G401 (cell line): ENCODE results near the gene SLC23A1. TPM values are rescaled to one million over a fixed set of nuclear protein-coding genes. Genes with fewer than 3 reads are reported as not detected.
"Not testable (repeated sequence)": the region's sequence is repeated elsewhere in the genome, so short reads cannot be mapped to it uniquely, and the experiment has no call there.

Experiments used
- DNase-seq: peaks from one replicate; pipeline ENCODE4 v3.0.0-alpha.2; 2015; ENCODE audit warnings: low spot score
- in situ Hi-C: cut with HindIII; loops from 2 replicates; pipeline ENCODE4 v1.10.0; 2016; ENCODE audit warnings: low sequenced_read_pairs, mixed read lengths
- total RNA-seq: library from RNA; depleted of rRNA; stranded (reverse); fragments of >200 nt; shearing (Covaris generic); gene quantifications from 2 replicates; pipeline ENCODE4 v1.2.3, GENCODE V29; 2014

The SLC23A1 gene
- total RNA-seq, 1 experiment from 2014 or later = not detected

- DNase-seq, in situ Hi-C loops: not testable (repeated sequence)
These were observed 26.0 kb upstream of the SLC23A1 start for GRCh38 chr5:139409116-139409515.

GRCh38 chr5:139408191-139408590 is 25.1 kb upstream of the SLC23A1 start:
- DNase-seq = no peak
- in situ Hi-C loops = no loop called here

GRCh38 chr5:139407517-139407916 is 24.4 kb upstream of the SLC23A1 start:
- DNase-seq = no peak
- in situ Hi-C loops = no loop called here

DNA sequence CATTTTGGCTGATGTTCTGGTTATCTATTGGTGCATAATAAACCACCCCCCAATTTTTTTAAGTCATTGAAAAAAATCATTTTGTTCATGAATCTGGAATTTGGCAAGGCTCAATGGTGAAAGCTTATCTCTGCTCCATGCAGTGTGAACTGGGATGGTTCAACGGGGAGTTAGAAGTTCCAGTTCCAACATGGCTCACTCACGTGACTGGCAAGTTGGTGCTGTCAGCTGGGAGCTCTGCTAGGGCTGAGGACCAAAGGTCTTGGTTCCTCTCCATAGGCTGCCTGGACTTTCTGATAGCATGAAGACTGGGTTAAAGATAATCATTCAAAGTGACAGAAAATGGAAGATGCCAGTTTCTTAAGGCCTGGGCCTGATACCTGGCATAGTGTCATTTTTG is 23.9 kb upstream of the SLC23A1 start:
- DNase-seq = no peak
- in situ Hi-C loops = no loop called here

- in situ Hi-C loops = no loop called here
- no peak for DNase-seq
These were observed 21.4 kb upstream of the SLC23A1 start for GRCh38 chr5:139404484-139404840.

- in situ Hi-C loops = no loop called here
- DNase-seq = peak; percentile 98
These were observed 20.8 kb upstream of the SLC23A1 start, which contains the start of gene SPATA24 for GRCh38 chr5:139403787-139404483. Gene SPATA24 (minus strand): TSS chr5:139404089. CDS start chr5:139404060, 29 bp downstream.

DNA sequence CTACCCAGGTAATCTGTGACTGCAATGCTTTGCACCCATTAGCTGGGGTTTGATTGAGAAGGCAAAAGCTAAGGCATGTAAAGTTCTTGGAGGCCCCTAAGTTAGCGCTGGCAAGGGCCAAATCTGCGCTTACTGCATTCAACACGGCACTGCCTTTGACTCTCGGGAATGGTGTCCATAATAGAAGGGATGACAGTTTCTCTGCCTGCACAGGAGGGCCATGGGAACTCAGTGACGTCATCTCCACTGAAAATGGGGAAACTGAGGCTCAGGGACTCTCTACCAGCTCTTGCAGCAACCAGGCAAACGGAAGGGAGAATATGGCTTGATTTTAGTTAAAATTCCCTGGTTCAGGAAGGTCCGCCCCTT is 20.3 kb upstream of the SLC23A1 start:
- DNase-seq = no peak
- in situ Hi-C loops = no loop called here

GRCh38 chr5:139402561-139403158 is 19.6 kb upstream of the SLC23A1 start:
- no peak for DNase-seq
- in situ Hi-C loops = no loop called here

DNA sequence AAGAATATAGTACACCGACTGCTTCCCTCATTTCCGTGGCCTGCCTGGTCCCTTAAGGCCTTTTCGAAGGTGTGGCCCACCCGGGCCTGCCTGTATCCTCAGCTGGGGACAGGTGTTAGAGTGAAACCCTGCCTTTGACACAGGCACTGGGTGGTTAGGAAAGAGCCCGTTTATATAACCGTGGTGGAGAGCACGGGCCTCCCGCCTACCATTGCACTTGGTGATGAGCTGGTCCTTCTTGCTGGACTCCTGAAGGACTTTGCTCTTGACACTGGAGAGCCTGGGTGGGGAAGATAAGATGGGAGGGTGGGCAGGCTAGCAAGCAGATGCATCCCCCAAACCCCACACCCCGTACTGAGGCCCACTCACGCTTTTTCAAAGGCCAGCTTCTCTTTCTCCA is 18.4 kb upstream of the SLC23A1 start:
- in situ Hi-C loops = no loop called here
- DNase-seq = no peak

DNA sequence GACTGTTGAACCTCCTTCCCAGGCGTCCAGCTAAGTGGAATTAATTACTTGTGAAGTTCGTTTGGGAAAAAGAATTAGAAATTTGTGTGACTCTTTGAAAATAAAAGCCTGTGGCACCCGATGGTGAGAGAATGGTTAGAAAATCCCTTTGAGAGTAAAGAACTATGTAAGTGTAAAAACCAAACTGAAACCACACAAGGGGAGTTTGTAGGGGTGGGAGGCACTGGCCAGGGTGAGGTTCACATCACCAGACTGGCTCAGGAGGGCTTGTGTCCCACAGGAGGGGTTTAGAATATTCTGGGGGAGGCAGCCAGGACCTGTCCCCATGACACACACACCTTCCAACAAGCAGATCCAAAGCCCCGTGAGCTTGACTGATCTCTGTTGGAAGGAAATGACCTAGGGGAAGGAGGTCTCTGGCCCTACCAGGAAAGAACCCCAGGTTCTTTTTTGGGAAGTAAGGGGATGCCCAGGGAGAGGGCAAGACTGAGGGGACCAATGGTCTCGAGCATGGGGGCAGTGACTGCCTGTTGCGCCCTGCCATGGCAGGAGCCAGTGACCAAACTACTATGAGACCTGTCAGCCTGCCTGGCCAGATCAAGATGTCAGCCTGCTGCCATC is 16.5 kb upstream of the SLC23A1 start:
- no peak for DNase-seq
- in situ Hi-C loops = no loop called here

DNA sequence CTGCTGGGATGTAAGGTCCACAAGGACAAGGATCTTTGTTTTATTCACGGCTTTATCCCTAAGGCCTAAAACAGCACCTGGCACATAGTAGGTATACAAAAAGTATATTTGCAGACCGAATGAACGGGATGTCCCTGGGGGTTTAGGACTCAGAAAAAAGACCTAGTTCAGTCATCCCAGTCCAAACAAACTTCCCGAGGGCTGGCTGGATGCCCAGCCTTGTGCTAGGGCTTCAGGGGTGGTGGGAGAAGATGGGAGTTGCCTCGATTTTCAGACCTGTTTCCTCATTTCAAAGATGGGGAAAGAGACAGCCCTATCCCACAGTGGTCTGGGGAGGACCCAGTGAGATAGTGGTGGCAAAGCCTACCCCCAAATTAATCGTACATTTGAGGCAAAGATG is 14.8 kb upstream of the SLC23A1 start:
- in situ Hi-C loops = no loop called here

DNA sequence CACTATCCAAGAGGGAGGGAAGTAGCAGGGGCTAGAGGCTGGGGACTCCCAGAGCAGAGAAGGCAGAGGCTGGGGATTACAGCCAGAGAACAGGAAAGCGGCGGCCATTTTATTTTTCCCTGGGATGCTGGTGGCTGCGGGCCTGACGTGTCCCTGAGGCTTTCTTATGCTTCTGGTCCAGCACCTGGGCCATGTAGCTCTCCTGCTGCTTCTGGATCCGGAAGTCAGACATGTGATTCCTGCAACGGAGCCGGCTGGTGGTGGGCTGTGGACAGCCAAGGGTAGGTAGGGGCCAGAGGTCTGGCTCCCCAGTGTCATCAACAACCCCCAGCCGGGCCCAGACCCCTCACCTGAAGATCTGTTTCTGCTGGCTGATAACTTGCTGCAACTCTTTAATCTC is 13.6 kb upstream of the SLC23A1 start:
- no peak for DNase-seq
- in situ Hi-C loops = no loop called here

More for the DNA sequence above, 14.8 kb upstream of the SLC23A1 start:
- no peak for DNase-seq

GRCh38 chr5:139395844-139396640 is 12.9 kb upstream of the SLC23A1 start:
- in situ Hi-C loops = no loop called here
- DNase-seq = no peak

GRCh38 chr5:139394654-139395566 is 11.8 kb upstream of the SLC23A1 start, which contains the start of gene PROB1:
Gene PROB1 (minus strand): TSS chr5:139395104. CDS start chr5:139395081, 23 bp downstream.
- DNase-seq = no peak
- in situ Hi-C loops = no loop called here

DNA sequence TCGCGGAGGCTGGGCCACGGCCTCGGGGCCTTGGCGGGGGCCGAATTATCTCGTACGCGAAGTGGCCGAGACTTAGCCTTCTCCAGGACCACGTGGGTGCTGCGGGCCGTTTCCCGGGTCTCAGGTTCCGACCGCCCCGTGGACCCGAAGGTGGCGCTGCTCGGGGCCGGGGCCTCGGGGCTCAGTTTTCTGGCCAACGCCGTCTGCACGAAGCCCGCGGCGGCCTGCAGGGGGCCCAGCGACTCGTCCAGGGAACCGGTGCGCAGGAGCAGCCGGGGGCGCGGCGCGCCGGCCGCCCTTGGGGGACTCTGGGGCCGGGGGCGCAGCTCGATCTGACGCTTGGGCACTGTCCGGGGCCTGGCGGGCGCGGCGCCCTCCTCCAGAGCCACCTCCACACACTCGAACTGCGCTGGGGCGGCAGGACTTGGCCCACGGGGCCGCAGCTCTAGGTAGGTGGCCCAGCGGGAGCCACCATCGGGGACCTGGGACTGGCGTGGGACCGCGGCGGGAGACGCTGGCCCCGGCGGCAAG is 11.1 kb upstream of the SLC23A1 start:
- DNase-seq = no peak
- in situ Hi-C loops = no loop called here

- in situ Hi-C loops = no loop called here
- no peak for DNase-seq
These were observed 10.5 kb upstream of the SLC23A1 start for GRCh38 chr5:139393497-139394122.

- DNase-seq = no peak
- in situ Hi-C loops = no loop called here
These were observed 9.8 kb upstream of the SLC23A1 start for GRCh38 chr5:139392678-139393496.
